COLO668 (cell line): Measurements from ENCODE around the gene HOXB6.

Source experiments
- DNase-seq: peaks from one replicate; lab custom pipeline; 2025; ENCODE audit not compliant: unreplicated experiment; lab: John Stamatoyannopoulos, UW

Gene HOXB6

GRCh38 chr17:48636177-48637018 is 31.6 kb upstream of the HOXB6 start:
- DNase-seq: peak; percentile 74

GRCh38 chr17:48634493-48635208 is 29.9 kb upstream of the HOXB6 start:
- no peak for DNase-seq

- no peak for DNase-seq
Observed at GRCh38 chr17:48633266-48633677, 28.5 kb upstream of the HOXB6 start.

GRCh38 chr17:48632579-48633265 is 27.9 kb upstream of the HOXB6 start:
- no peak for DNase-seq

- no peak for DNase-seq
Observed at GRCh38 chr17:48631693-48632578, 27.1 kb upstream of the HOXB6 start.

- no peak for DNase-seq
Observed at GRCh38 chr17:48630925-48631692, 26.3 kb upstream of the HOXB6 start.

- no peak for DNase-seq
Observed at GRCh38 chr17:48630009-48630924, 25.5 kb upstream of the HOXB6 start.

GRCh38 chr17:48629411-48629759 is 24.6 kb upstream of the HOXB6 start:
- no peak for DNase-seq

- no peak for DNase-seq
Observed at GRCh38 chr17:48628649-48629410, 24.0 kb upstream of the HOXB6 start.

- DNase-seq: no peak
Observed at GRCh38 chr17:48627623-48628521, 23.1 kb upstream of the HOXB6 start.

GRCh38 chr17:48627118-48627597 is 22.4 kb upstream of the HOXB6 start:
- DNase-seq: no peak

GRCh38 chr17:48626245-48627117 is 21.7 kb upstream of the HOXB6 start, which contains the start of gene HOXB9:
Gene HOXB9, minus strand, starts transcription at chr17:48626358. Its CDS starts 89 bp downstream, at chr17:48626269.
- DNase-seq: peak; percentile 33

- DNase-seq: peak; percentile 65
Observed at GRCh38 chr17:48625495-48626244, 20.9 kb upstream of the HOXB6 start.

GRCh38 chr17:48624544-48625494 is 20.0 kb upstream of the HOXB6 start:
- peak; percentile 30 for DNase-seq
